Right forelimb (tissue), 1 donor: ENCODE results near the gene HMBS.

ENCODE experiments used
- DNase-seq: peaks from one replicate; pipeline ENCODE4 v3.0.0-alpha.2; 2018

HMBS gene

GRCh38 chr11:119121811-119122124 lies 37.1 kb downstream of the HMBS start:
- no peak for DNase-seq

DNA sequence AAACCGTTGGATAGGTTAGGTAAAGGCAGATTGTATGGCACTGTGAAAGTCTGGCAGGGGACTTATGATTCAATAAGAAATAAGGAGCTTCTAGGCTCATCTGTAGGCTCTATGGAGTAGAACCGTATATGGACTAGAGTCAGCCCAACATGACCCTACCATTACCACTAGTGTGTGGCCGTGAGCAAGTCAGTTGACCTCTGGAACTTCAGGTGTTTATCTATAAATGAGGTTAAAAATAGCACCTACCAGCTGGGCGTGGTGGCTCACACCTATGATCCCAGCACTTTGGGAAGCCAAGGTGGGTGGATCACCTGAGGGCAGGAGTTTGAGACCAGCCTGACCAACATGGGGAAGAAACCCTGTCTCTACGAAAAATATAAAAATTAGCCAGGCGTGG lies 41.1 kb downstream of the HMBS start:
- DNase-seq, result no peak

DNA sequence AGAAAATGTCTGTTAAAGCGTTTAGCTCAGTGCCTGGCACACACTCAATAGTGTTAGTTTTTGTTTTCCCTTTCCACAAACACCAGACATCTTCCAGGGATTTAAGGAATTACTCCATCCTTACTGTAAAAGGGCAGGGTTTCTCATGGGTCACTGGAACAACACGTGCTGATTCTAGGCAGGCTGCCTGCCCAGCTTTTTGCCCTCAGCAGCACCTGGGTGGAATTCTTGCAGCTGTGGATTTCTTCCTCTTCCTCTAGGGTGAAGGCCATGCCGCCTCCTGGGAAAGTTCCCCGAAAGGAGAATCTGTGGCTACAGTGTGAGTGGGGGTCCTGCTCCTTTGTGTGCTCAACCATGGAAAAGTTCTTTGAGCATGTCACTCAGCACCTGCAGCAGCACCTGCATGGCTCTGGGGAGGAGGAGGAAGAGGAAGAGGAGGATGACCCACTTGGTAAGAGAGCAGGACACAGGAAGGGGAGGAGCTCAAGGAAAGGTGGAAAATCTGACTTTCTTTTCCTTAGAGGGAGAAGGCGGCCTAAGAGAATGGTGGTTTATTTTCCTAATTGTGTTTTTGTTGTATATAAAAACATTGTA lies 42.1 kb downstream of the HMBS start:
- DNase-seq, result peak; percentile 26

DNA sequence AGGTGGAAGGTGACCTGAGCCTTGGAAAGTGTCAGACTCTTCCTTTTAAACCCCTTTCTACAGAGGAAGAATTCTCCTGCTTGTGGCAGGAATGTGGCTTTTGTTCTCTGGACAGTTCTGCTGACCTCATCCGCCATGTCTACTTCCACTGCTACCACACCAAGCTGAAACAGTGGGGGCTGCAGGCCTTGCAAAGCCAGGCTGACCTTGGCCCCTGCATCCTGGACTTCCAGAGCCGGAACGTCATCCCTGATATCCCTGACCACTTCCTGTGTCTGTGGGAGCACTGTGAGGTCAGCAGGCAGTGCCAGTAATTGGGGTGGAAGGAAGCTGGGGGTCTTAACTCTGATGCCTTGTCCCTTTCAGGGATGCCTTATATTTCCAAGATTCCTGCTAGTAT lies 46.0 kb downstream of the HMBS start:
- DNase-seq, result no peak

- DNase-seq, result peak; percentile 30
Observed at GRCh38 chr11:119134389-119134978, 49.8 kb downstream of the HMBS start.

GRCh38 chr11:119139276-119139675 lies 54.6 kb downstream of the HMBS start:
- peak; percentile 16 for DNase-seq
